ENCODE data around the gene MANSC1. TPM values are rescaled to one million over a fixed set of nuclear protein-coding genes. Genes with fewer than 3 reads are reported as not detected.

MANSC1 gene
- 10 to 100 TPM in 1 of 6 experiments, 1 to 10 TPM in 5; 8.1 to 13.8 (median 8.8) TPM for total RNA-seq
- long read RNA-seq: 0 reads

GRCh38 chr12:12349711-12350665 is at the start of gene MANSC1:
MANSC1 (minus strand) TSS chr12:12350242; CDS start chr12:12343314, 6,928 bp downstream.
- H3K27me3 ChIP-seq: no peaks in the 10 kb centered on the region
- intact Hi-C loops (cut with DNase I): no loop called here
- no peaks in the 10 kb centered on the region for H3K9me3 ChIP-seq
- no peaks in the 10 kb centered on the region for H3K36me3 ChIP-seq
- H3K27ac ChIP-seq: peak within 1 kb of the TSS; percentile 41 to 83 (median 76)
- ATAC-seq (peak; percentile 81 to 93 (median 88)), DNase-seq (peak; percentile 82 to 84 (median 83))
- WGBS (ENCODE audit: insufficient coverage, low coverage, low lambda C conversion rate, missing lambda C conversion rate): 4% methylated on average over 10 of the region's 68 CpGs
- H3K4me1 ChIP-seq: peaks cover 0 to 12% (median 3%) of the 10 kb centered on the region in 4 donors
- peak in 3 of 4 donors; percentile 16 to 32 (median 27) for TF ChIP-seq CTCF (IDR thresholded peaks at IDR 0.05)
- peak; percentile 75 for TF ChIP-seq POLR2A (IDR thresholded peaks at IDR 0.05)
- H3K4me3 ChIP-seq: peak within 1 kb of the TSS; percentile 68 to 97 (median 85)

- intact Hi-C loops (cut with DNase I): no loop called here
- WGBS (ENCODE audit: insufficient coverage, low coverage, low lambda C conversion rate, missing lambda C conversion rate): 87% methylated on average over 1 of the region's 1 CpG
- DNase-seq (no peak), ATAC-seq (no peak)
- Histone ChIP-seq H3K36me3 (no peaks in the 10 kb centered on the region), H3K27me3 (no peaks in the 10 kb centered on the region), H3K9me3 (no peaks in the 10 kb centered on the region), H3K27ac (peak overlapping the region; percentile 74 to 77 (median 76)), H3K4me3 (no peak overlapping the region), H3K4me1 (peaks cover 0 to 45% (median 15%) of the 10 kb centered on the region in 4 donors)
- no peak for TF ChIP-seq CTCF (IDR thresholded peaks at IDR 0.05)
- TF ChIP-seq POLR2A (IDR thresholded peaks at IDR 0.05): no peak
These were observed 49.1 kb upstream of the MANSC1 start for GRCh38 chr12:12399161-12399560.

GRCh38 chr12:12398026-12398859 is 48.2 kb upstream of the MANSC1 start:
- DNase-seq: peak in 1 of 3 donors; percentile 68
- intact Hi-C loops (cut with DNase I): no loop called here
- peak overlapping the region; percentile 74 to 80 (median 76) for H3K27ac ChIP-seq
- peaks cover 0 to 44% (median 10%) of the 10 kb centered on the region in 4 donors for H3K4me1 ChIP-seq
- H3K36me3 ChIP-seq: no peaks in the 10 kb centered on the region
- TF ChIP-seq CTCF (IDR thresholded peaks at IDR 0.05) (peak in 3 of 4 donors; percentile 6 to 15 (median 14)), POLR2A (IDR thresholded peaks at IDR 0.05) (no peak)
- peak; percentile 68 to 84 (median 78) for ATAC-seq
- no peak overlapping the region for H3K4me3 ChIP-seq
- H3K27me3 ChIP-seq: no peaks in the 10 kb centered on the region
- 37% methylated on average over 7 of the region's 7 CpGs for WGBS (ENCODE audit: insufficient coverage, low coverage, low lambda C conversion rate, missing lambda C conversion rate)
- no peaks in the 10 kb centered on the region for H3K9me3 ChIP-seq

GRCh38 chr12:12397184-12397583 is 47.1 kb upstream of the MANSC1 start:
- Histone ChIP-seq H3K4me3 (no peak overlapping the region), H3K4me1 (peaks cover 0 to 39% (median 9%) of the 10 kb centered on the region in 4 donors), H3K27ac (peak overlapping the region; percentile 74 to 80 (median 76)), H3K9me3 (no peaks in the 10 kb centered on the region), H3K27me3 (no peaks in the 10 kb centered on the region), H3K36me3 (no peaks in the 10 kb centered on the region)
- DNase-seq (no peak), ATAC-seq (no peak)
- TF ChIP-seq CTCF (IDR thresholded peaks at IDR 0.05) (no peak), POLR2A (IDR thresholded peaks at IDR 0.05) (no peak)
- intact Hi-C loops (cut with DNase I): no loop called here
- 77% methylated on average over 5 of the region's 5 CpGs for WGBS (ENCODE audit: insufficient coverage, low coverage, low lambda C conversion rate, missing lambda C conversion rate)
